H1 (cell line): ENCODE results near the gene PPAT. TPM values are rescaled to one million over a fixed set of nuclear protein-coding genes. Genes with fewer than 3 reads are reported as not detected.

Experiments used
- ATF3 ChIP-seq: IDR thresholded peaks from 2 replicates; pipeline ENCODE4 v1.6.1; 2011; ENCODE audit warnings: low read depth, mild to moderate bottlenecking, low read length; ENCODE audit not compliant: insufficient read depth
- EZH2 ChIP-seq: fragments of 200-600 bp; sonication (generic); IDR thresholded peaks from 2 replicates; pipeline ENCODE4 v1.7.1; 2012; ENCODE audit warnings: low read depth, mild to moderate bottlenecking, moderate library complexity, low read length, inconsistent platforms; ENCODE audit not compliant: severe bottlenecking
- JUND ChIP-seq: IDR thresholded peaks from 2 replicates; pipeline ENCODE4 v1.6.1; 2011; ENCODE audit warnings: mild to moderate bottlenecking, improper control_type of control experiment, low read length
- MAFK ChIP-seq: IDR thresholded peaks from 2 replicates; pipeline ENCODE4 v1.6.1; 2012; ENCODE audit warnings: low read depth, mild to moderate bottlenecking, improper control_type of control experiment, low read length
- RNF2 ChIP-seq: fragments of 200-900, 300-1000 bp; sonication (generic); IDR thresholded peaks from 2 replicates; pipeline ENCODE4 v1.7.1; 2016; ENCODE audit warnings: borderline replicate concordance, low read depth, mild to moderate bottlenecking, antibody characterized with exemption, low read length; ENCODE audit not compliant: poor library complexity, severe bottlenecking; ENCODE audit errors: missing control alignments
- SAP30 ChIP-seq: fragments of 300-600 bp; sonication (generic); IDR thresholded peaks from 2 replicates; pipeline ENCODE4 v1.7.1; 2012; ENCODE audit warnings: low read length, moderate library complexity, mild to moderate bottlenecking, inconsistent platforms; ENCODE audit not compliant: insufficient read depth, insufficient replicate concordance
- SP1 ChIP-seq: IDR thresholded peaks from 2 replicates; pipeline ENCODE4 v1.6.1; 2011; ENCODE audit warnings: low read depth, low read length
- TAF1 ChIP-seq: IDR thresholded peaks from 2 replicates; pipeline ENCODE4 v1.6.1; 2011; ENCODE audit warnings: mild to moderate bottlenecking, low read depth, low read length
- YY1 ChIP-seq: IDR thresholded peaks from 2 replicates; pipeline ENCODE4 v1.6.1; 2011; ENCODE audit warnings: low read depth, mild to moderate bottlenecking, low read length
- polyA plus RNA-seq, 7 experiments: library from polyadenylated mRNA; depleted of rRNA in 3 of 7; stranded (reverse) in 5 of 7; unstranded in 2 of 7; fragments of >200 nt in 5 of 7; fragments of 200-250 nt in 2 of 7; gene quantifications; 1 replicate in 5 of 7; 2 replicates in 1 of 7; 4 replicates in 1 of 7; pipeline versions ENCODE4 v1.2.1 to v1.2.3, GENCODE V29; 2011 to 2013; ENCODE audit warnings: missing spikeins in 2 of 7, mixed read lengths in 2 of 7
- total RNA-seq: library from RNA; stranded (reverse); fragmentation: NEBNext Ultra II Directional; extraction: Animal tissue kit (Norgen Biotek cat#: 25700); gene quantifications from 2 replicates; pipeline ENCODE4 v1.2.1, GENCODE V29; 2021

The PPAT gene
- total and polyA plus RNA-seq, 2 of the 8 experiments (the other 6 are each of a cell fraction or from before 2014, with no cell fraction given) = 24.5 to 104 TPM

- no peak for TF ChIP-seq EZH2
- TF ChIP-seq SP1 = peak; percentile 62; the same call in 1 of the 2 replicates
- TF ChIP-seq YY1 = peak; percentile 55; the same call in 1 of the 2 replicates
- TF ChIP-seq MAFK = no peak; the same call in 1 of the 2 replicates
- TF ChIP-seq RNF2 = no peak
- peak; percentile 98 for TF ChIP-seq JUND
- no peak for TF ChIP-seq SAP30
- TF ChIP-seq TAF1 = peak; percentile 30; the same call in 1 of the 2 replicates
- peak; percentile 18; the same call in 1 of the 2 replicates for TF ChIP-seq ATF3
Measured at GRCh38 chr4:56410247-56411062, 25.0 kb downstream of the PPAT start (continued).
